Transverse colon (tissue), 4 donors: Measurements from ENCODE around the gene C16orf54.
"Not testable (repeated sequence)": the region's sequence is repeated elsewhere in the genome, so short reads cannot be mapped to it uniquely, and the experiment has no call there.

ENCODE experiments used
- CTCF ChIP-seq, 5 experiments: fragments of 200-600 bp in 3 of 5; fragments of 450-650 bp in 2 of 5; sonication (generic) in 3 of 5; IDR thresholded peaks; 1 replicate in 2 of 5; 2 replicates in 3 of 5; pipeline ENCODE4 v1.5.1; 2016 to 2017; ENCODE audit warnings: antibody characterized with exemption in 5 of 5, inconsistent platforms in 3 of 5, mild to moderate bottlenecking in 2 of 5, moderate library complexity in 1 of 5
- POLR2AphosphoS5 ChIP-seq, 3 donors: sonication (generic); formaldehyde crosslinking; IDR thresholded peaks; one replicate each; pipeline ENCODE4 v1.6.1; 2016; ENCODE audit warnings: antibody characterized with exemption in 3 of 3

DNA sequence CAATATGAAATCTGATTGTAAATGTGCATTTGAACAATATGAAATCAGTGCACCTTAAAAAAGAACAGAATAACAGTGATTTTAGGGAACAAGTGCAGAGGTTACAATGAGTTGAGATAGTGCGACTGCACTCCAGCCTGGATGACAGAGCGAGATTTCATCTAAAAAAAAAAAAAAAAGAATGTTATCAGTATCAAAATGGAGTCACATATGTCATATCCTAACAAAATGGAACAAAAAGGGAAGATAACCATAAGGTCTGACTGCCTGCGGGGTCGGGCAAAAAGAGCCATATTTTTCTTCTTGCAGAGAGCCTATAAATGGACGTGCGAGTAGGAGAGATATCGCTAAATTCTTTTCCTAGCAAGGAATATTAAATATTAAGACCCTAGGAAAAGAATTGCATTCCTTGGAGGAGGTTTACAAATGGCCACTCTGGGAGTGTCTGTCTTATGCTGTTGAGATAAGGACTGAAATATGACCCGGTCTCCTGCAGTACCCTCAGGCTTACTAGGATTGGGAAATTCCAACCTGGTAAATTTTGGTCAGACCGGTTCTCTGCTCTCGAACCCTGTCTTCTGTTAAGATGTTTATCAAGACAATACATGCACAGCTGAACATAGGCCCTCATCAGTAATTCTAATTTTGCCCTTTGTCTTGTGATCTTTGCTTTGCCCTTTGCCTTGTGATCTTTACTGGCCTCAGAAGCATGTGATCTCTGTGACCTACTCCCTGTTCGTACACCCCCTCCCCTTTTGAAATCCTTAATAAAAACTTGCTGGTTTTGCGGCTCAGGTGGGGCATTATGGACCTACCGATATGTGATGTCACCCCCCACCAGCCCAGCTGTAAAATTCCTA lies 37.5 kb upstream of the C16orf54 start:
- TF ChIP-seq POLR2AphosphoS5, CTCF (IDR thresholded peaks at IDR 0.05): not testable (repeated sequence)
